HG03066 (cell line): ENCODE results near the gene SPTB.

Experiments used
- ATAC-seq: cut with Tn5 transposase; IDR thresholded peaks from one replicate; pipeline ENCODE4 v1.9.1; 2021; ENCODE audit warnings: low read depth; ENCODE audit not compliant: unreplicated experiment

The SPTB gene

DNA sequence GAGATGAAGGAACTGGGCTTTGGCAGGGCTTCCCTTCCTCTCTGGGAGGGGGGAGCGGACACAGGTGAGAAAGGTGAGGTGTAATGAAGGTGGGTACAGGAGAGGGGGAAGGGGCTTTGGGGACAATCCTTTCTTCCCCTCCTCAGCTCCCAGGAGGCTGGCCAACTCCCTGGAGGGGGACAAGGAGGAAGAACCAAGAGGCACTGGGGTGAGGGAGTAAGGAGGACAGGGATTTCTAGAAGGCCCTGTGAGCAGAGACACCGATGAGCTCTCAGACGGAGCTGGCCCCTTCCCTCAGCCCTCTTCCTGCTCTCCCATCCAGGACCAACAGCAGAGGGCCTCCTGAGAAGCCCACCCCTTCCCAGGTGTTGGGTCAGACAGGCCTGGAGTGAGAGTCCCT lies 122.1 kb downstream of the SPTB start:
- no peak for ATAC-seq

DNA sequence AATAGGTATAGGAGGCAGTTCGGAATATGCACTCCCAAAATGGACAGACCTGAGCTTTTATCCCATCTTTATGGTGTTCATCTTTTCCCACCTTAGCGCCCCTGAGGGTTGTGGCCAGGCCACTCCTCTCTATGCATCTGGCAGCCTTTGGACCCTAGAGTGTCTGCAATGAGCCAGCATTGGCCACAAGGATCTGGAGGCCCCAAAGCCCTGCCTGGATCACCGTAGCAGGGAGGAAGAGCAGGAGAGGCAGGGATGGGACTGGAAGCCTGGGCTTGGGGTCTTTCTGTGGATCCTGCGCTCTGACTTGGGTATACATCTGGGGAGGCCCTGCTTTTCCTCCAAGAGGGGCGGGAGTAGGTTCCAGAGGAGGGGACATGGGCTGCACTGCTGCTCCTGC lies 123.0 kb downstream of the SPTB start:
- ATAC-seq: no peak

DNA sequence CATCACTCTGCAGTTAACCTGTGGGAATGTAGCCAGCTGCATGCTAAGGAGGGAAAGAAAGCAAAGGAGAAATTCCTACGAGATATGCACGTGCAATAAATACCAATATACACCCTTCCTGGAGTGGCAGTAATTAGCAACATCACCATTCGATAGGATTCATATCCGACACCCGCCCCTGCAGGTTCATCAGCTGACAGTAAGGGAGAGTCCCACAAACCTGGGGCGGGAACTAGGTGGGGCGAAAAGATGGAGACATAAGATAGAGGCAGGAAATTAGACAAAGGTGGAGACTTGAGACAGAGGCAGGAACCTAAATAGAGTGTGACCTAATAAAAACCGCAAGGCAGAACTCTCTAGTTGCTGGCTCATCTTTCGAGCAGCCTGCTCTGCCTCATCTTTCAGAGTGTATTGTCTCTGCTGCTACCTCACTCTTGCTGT lies 123.9 kb downstream of the SPTB start:
- no peak for ATAC-seq

DNA sequence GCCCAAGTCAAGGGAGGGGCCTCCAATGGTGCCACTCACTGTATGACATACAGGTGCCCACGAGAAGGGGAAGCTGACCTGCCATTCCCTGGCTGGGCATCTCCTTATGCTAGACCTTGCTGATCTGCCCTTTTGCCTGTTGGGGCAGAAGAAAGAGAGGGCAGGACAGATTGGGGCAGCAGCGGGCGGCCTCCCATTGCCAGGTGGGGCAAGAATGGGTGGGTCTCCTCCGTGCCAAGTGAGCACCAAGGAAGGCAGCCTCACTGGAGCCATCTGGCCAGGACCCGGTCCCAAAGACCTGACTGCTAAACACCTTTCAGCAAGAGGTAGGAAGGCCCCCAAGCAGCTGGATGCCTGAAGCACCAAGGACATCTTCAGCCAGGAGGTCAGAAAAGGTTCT lies 125.0 kb downstream of the SPTB start:
- no peak for ATAC-seq

DNA sequence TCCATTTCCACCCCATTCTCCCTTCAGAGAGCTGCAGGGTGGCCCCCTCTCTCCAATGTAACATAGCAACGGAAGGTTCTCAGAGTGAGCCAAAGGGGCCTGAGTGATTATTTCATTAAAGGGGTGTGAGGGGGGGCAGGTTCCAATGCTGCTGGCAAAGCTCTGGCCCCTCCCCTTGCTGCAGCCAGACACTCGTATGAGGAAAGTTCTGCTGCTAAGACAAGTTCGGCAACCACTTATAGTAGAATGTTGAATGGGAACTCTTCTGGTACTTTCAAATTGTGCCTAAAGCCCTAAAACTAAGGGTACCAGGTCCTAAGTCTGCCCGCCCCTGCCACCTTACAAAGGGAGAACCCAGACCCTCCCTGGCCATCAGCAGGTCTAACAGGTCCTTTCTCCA lies 125.7 kb downstream of the SPTB start:
- ATAC-seq: no peak

DNA sequence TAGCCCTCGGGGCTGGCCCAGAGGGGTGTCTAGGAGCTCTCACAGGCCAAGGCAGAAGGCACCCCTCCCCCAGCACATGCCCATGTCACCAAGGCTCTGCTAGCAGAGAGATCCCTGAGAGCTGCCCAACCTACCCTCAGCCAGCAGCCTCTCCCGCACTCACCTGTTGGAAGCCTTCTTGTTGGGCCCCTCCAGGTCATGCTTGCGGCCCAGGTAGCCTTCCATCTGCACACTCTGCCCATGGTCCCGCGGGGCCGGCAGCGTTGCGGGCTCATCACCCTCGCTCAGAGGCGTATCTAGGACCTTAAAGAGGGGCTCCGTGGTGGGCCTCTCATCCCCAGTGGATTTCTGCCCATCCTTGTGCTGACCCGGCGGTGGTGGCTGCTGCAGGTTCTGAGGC lies 126.3 kb downstream of the SPTB start:
- no peak for ATAC-seq

DNA sequence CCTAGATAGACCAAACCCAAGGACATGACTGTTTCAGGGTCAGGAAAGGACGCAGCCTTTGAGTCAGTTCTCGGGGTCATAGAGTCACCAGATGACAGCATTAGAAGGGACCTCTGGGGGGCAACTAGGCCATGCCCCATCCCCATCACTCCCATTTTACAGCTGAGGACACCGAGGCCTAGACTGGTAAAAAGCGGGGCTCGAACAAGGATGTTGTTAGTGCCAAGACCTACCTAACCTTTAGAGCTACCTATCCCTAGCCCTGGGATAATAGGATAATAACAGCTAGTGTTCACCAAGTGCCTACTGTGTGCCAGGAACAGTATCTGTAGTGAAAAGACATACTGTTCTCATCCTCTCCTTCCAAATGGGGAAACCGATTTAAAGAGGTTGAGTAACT lies 126.8 kb downstream of the SPTB start:
- ATAC-seq: no peak

DNA sequence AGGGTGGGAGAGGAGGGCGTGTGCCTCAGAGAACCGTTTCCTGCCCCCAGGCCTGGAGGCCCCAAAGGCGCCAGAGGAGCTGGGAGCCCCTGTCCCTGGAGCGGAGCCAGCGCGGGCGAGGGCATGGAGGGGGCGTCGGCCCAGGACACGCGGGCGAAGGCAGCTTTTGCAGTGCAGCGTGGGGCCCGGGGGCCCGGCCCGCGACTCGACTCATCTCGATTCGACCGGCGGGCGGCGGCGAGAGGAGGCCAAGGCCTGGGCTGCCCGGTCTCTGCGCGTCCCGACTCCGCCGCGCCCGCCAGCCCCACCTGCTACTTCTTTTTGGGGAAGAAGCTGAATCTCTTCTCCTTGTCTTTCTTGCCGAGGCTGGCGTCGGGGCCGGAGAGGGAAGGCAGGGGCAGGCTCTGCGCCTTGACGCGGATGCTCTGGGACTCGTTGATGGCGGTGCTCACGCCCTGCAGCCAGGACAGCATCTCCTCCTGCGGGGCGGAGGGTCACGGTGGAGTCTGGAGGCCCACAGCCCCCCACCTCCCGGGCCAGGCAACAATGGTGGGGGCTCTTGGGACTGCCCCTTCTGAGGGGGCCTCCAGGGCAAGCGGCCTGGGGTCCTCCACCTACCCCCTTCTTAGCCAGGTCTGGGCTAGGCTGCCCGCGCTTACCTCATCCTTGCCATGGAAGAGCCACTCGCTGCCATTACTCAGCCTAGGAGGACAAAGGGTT lies 130.6 kb downstream of the SPTB start:
- no peak for ATAC-seq

DNA sequence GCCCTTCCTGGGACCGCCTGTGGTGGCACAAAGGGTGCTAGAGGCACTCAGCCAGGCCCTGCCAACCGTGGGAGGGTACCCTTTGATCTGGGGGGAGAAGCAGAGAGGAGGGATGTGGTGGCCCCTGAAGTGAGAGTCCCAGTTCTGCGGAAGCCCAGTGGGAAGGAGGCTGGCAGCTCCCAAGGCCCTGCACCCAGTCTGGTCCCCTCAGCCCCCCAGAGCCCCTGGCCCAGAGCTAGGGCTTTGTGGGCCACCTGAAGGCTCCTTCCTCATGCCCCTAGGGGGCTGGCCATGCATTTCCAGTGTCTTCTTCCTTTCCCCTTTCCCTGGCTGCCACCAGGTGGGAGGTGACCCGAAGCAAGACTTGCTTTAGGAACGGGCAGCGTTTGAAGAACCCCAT lies 131.2 kb downstream of the SPTB start:
- no peak for ATAC-seq

DNA sequence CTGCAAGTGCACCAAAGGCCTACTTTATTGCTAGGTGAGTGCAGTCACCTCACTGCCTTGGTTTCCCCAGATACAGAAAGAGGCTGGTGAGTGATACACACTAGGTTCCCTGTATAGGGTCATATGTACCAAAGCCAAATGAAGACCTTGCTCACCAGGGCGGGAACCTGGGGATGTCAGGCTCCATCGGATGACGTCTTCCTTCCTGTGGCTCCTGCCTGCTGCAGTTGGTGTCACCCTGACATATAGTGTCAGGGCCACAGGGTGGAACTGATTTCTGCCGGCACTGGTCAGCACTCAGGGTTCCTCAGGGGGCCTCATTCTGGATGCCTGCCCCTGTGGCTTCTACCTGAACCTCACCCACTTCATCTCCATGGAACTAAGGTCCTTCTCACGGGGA lies 132.4 kb downstream of the SPTB start:
- ATAC-seq: no peak

DNA sequence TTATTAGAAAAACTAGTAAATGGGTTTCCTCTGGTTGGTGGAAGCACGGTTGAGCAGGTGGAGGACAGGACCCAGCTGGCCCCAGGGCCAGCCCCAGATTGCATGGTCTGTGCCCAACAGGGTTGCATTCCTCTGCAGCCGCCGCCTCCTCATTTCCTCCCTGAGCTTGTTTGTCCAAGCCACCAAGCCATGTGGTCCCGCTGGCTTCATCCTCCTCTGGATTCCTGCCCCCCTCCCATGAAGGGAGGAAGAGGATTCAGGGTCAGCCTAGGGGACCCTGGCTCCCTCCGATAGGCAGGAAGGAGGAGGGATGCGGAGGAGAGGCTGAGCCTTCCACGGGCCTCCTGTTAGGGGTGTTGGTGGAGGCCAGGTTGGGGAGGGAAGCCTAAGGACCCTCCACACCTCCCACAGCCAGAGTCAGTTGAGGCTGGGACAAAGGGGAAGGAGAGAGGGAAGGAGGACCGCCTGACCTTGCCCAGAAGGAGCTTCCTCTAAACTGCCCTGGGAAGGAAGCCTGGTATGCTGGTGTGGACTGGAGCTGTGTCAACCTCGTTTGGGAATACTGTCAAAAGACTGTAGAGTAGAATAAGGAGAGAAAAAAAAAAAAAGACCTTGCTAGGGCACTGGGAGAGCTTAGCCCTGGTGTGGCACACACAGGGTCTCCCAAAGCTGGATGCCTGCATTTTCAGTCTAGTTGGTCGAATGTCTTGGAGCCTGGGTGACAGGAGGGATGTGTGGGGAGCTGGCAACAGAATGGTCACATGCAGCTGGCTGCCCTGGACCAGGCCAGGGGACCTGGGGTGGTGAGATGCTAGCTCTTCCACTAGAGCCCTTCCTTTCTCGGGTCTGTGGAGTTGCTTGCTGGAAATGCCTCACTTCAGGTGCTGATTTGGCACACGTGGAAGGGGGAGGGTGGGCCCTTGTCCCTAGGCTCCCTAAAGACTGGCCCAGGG lies 133.1 kb downstream of the SPTB start:
- ATAC-seq: no peak

DNA sequence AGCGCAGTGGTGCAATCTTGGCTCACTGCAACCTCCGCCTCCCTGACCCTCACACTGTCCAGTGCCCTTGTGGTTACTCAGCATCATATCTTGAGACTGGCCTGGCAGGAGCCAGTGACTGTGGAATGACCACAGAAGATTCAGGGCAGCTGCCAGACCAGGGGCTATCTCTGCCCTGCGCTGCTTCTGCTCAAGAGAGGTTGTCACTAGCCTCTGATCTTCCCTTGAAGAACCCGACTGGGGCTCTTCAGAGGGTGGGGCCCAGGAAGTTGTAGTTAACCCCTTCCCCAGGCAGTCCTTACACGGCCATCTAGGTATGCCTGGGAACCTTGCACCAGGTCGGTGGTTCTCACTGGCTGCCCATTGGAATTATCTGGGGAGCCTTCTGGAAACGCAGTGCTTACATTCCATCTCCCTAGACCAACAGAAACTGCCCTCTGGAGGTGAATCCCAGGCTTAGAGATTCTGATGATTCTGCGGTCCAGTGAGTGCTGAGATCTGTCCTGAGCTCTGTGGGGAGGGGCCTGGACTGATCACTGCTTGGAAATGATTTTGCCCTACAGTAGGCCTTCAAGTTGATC lies 134.1 kb downstream of the SPTB start:
- ATAC-seq: no peak

DNA sequence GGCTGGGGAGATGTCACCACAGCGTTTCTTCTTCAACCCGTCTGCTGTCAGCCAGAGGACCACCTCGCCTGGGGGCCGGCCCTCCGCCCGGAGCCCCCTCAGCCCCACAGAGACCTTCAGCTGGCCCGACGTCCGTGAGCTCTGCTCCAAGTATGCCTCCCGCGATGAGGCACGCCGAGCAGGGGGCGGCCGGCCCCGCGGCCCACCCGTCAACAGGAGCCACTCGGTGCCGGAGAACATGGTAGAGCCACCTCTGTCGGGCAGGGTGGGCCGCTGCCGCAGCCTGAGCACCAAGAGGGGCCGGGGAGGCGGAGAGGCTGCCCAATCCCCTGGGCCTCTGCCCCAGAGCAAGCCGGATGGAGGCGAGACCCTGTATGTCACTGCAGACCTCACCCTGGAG lies 136.6 kb downstream of the SPTB start:
- no peak for ATAC-seq

DNA sequence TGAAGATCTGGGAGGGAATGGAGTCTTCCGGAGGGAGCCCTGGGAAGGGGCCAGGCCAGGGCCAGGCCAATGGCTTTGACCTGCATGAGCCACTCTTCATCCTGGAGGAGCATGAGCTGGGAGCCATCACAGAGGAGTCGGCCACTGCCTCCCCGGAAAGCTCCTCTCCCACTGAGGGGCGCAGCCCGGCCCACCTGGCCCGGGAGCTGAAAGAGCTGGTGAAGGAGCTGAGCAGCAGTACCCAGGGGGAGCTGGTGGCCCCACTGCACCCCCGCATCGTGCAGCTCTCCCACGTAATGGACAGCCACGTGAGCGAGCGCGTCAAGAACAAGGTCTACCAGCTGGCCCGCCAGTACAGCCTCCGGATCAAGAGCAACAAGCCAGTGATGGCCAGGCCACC lies 137.7 kb downstream of the SPTB start:
- ATAC-seq: no peak

DNA sequence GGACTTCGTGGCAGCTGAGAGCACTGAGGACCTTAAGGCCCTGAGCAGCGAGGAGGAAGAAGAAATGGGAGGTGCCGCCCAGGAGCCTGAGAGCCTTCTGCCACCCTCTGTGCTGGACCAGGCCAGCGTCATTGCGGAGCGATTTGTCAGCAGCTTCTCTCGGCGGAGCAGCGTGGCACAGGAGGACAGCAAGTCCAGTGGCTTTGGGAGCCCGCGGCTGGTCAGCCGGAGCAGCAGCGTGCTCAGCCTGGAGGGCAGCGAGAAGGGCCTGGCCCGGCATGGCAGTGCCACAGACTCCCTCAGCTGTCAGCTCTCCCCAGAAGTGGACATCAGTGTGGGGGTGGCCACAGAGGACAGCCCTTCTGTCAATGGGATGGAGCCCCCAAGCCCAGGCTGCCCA lies 138.5 kb downstream of the SPTB start:
- no peak for ATAC-seq

DNA sequence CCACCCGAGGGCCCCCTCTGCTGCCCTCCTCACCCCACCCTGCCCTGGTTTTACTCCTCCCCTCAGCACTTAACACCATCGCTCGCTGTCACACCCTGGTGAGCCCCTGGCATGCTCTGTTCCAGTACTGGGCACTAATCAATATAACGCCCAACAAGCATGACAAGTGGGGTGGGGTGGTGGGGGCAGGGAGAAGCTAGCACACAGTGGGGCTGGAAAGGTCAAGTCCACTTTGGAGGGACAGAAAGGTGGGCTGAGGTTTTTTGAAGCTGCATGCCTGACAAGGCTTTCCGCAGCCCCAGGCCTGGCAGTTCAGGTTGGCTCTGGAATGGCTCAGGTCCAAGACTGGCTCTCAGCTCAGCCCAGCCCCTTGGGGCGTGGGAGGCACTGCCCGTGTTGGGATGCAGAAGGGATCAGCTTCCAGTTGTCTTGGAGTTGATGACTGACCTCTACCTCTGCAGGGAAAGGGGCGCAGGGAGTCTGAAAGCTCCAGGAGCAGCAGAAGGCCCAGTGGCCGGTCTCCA lies 141.4 kb downstream of the SPTB start:
- no peak for ATAC-seq

DNA sequence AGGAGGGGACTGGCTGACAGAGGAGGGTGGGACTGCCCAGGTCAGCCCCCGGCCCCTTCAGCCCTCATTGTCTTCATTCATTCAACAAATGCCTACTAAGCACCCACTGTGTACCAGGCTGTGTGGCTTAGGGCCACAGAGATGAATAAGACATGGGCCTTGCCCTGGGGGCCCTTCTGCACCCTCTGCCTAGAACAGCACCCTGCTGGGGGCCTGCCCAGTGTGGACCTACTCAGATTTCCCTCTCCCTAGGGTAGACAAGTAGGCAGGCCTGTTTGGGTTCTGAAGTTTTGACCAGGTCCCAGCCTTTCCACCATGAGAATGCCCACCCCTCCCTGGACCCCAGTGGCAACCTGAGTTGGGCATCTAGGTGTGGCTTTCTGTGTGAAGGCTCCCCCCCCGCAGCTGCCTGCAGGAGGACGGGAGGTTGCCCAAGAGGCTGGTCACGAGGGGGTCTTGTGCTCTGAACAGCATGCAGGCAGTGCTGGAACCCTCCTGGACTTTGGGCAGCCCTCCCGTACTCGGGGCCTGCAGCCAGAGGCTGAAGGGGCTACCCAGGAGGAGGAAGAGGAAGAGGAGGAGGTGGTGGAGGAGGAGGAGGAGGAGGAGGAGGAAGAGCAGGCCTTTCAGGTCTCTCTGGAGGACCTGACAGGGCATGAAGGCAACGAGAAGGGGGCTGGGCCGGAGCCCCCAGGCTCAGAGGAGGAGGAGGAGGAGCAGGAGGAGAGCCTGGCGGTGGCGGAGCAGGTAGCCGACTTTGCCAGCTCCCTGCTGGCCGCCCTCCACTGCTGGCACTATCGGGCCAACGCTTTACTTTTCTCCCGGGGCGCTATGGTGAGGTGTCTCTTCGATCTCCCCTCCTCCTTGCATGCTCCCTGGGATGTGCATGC lies 142.1 kb downstream of the SPTB start:
- no peak for ATAC-seq

DNA sequence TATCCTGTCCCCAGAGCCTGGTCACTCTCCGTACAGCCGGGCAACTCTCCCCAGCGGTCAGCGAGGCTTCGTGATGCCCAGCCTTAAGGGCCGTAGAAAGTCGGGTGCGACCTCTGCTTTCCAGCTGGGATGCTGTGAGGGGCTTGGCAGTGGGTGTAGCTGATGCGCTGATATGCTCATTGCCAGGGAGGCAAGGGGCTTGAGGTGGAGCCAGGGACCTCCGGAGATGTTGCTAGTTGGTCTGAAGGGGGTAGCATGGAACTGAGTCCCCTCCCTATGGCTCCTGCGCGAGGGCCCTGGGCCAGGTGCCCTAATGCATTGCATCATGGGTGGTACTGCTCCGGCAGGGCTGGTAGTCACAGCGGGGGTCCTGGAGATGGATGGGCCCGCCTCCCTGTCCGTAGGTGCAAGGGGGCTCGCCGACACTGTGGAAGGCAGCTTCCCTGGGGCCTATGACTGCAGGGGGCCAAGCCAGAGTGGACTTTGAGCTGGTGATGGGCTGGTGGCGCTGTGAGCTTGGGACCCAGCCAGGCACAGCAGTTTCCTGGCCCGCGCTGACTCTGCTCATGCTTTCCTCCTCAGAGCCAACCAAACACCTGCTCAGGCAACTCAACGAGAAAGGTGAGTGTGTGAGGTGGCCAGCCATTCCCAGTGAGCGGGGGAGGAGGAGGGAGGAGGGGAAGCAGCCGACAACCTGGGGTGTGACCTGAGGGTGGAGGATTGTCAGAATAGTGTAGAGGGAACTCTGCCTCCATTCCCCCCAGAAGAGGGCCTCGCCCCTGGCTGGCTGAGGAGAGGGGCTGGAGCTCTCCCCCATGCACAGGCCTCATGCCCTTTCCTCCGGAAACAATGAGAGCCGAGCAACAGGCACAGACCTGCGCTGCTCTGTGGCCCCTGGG lies 143.2 kb downstream of the SPTB start:
- ATAC-seq: no peak

DNA sequence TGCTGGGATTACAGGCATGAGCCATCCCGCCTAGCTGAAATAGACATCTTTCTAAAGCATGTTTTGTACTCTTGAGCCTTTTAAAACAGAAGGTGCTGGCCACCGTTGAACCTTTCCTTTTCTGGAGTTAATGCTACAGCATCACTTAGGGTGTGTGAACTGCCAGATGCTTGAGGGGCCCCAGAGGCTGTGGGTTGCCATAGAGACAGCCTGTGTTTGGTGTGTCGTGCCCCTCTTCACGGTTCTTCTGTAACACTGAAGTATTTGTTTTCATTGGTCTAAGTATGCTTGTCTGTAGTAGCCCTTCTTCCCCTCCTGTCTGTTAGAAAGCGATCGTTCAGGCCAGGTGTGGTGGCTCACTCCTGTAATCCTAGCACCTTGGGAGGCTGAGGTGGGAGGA lies 144.7 kb downstream of the SPTB start:
- no peak for ATAC-seq
